NCI-H510A treated with DMSO at 0.1 percent for 48 hours (cell line): ENCODE data around the gene SH3RF3.

Experiments used
- DNase-seq: peaks from one replicate; lab custom pipeline; 2025; lab: John Stamatoyannopoulos, UW

The SH3RF3 gene

DNA sequence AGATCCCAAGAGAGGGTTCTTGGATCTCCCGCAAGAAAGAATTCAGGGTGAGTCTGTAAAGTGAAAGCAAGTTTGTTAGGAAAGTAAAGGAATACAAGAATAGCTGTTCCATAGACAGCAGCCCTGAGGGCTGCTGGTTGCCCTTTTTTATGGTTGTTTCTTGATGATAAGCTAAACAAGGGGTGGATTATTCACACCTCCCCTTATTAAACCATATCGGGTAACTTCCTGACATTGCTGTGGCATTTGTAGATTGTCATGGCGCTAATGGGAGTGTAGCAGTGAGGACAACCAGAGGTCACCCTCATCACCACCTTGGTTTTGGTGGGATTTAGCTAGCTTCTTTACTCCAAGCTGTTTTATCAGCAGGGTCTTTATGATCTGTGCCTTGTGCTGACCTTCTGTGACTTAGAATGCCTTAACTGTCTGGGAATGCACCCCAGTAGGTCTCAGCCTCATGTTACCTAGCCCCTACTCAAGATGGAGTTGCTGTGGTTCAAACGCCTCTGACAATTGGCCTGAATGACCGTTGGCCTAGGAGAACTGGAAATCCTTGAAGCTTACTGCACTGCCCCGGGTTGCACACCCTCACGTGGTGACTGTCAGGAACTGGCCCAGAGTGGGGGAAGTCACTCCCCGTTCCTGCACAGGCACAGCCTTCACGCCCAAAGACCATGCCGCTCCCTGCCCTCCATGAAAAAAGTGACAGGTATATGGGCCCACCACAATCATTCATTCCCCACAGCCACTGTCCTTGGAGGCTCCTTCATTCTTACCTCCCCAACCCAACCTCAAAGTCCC, 347.8 kb downstream of the SH3RF3 start:
- no peak for DNase-seq

DNA sequence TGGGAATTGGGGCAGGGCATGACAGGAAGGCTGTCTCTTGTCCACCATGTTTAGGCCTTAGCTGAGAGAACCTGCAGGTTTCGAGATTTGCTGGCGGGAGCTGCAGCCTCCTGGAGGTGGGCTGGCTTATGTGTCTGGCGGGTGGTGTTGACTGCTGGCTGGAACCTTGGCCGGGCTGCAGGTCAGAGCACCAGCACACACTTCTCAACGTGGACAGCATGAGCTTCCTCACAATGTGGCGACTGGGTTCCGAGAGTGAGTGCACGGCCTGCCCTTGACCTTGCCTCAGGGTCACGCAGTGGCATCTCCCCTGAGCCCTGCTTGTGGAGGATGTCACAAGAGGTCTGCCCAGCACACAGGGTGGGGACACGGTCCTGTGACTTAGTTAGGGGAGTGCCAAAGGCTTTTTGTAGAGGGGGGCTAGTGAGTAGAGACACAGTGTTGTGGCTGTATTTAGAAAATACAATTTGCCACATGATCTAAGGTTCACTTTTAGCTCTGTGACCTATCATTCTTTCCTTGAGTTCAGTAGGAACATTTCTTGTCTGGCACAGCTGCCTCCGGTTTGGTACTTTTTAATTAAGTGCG, 350.0 kb downstream of the SH3RF3 start:
- DNase-seq: no peak

DNA sequence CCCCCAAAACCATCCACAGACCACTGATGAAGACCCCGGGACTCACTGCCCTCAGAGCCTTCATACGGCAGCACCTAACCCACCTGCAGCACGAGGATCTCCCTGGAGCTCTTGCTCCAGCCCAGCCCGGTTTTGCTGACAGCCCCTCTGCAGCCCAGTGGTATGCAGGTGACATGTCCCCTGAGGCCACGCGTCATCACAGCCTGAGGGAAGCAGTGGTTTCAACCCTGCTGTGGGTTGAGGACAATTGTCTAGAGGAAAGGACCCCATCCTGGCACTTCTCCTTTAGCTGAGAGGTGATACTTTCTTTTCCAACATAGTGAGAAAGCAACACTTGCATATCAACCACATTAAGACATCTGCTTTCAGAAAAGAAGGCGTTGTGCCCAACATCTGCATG, 350.8 kb downstream of the SH3RF3 start:
- no peak for DNase-seq

DNA sequence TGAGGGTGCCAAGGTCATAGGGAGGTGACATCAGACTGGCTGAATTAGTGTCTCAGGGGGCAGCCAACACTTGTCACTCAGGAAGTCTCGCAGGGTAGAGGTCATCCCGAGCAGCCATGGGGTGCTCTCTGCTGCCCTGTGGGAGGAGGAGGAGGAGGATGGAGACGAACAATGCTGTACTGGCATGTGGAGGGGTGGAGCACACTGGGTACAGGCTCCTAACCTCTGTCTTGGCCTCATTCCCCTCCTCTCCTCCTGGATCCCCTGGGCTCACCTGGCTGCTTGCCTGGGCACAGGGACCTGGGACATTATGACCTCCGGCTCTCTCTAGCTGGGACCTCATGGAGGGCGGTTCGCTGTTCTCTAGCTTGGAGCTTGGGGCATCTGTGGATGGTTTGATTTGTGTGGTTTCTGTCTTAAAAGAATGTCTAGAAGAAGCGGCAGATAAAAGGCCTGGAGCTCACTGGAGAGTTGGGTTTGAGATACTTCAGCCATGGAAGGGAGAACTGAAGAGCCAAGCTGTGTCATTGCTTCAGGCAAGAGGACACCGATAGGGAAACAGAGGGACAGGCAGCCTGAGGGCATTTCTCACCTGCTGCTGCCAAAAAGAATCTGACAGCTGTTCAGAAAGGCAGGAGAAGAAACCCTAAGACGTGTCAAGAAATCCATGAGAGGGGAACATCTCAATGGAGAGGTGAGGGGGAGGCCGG, 351.6 kb downstream of the SH3RF3 start:
- no peak for DNase-seq

DNA sequence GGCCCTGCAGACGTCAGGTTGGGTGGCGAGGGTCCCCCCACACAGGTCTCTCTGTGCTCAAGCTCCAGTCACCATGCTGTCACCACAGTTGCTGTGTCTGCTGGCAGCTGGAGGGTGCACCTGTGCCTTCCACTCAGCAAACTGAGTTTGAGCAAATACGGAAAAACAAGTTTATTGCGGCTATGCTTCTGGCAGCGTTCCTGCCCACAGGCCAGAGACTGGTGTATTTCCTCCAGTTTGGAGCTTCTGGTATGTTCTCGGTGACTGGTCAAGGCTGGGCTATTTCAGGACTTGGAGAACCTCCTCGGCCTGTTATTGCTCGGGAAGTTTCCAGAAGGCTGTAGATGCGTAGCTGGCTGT, 352.2 kb downstream of the SH3RF3 start:
- peak; percentile 11 for DNase-seq

DNA sequence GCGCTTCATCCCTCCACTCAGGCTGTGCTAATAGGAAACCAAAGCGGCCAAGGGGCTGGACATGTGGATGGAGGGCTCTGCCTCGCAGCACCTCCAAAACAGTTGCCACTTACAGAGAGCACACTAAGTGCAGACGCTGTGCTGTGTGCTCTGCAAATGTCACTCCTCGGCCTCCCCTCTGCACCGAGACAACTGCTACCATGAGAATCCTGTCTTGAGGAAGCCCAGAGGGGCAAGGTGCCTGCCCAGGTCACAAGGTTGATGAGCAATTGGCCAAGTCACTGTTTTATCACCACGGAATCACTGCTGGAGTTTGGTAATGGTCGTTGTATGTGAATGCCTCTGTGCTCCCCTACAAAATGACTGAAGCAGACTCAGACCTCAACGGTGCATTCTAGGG, 352.6 kb downstream of the SH3RF3 start:
- no peak for DNase-seq

DNA sequence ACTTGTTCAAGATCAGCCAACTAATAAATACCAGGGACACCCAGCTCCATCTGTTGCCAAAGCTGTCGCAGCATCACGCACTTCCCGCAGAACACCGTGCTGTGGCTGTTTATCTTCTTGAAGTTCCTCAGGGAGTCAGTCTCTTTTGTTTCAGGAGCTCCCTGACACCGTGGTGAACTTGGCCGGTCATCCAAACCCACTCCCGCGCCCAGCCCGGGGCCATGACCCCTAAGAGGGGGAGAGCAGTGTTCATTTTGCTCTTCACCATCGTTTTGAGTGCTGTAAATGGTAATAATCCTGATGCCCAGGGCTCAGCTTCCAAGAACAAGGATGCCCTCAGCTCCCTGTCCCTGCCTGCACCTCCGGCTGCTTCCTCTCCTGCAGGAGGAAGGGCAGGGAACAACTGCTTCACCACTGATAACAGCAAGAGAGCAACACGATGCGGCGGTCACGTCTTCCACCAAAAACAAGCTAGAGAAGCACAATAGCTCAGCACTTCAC, 353.4 kb downstream of the SH3RF3 start:
- DNase-seq: no peak

DNA sequence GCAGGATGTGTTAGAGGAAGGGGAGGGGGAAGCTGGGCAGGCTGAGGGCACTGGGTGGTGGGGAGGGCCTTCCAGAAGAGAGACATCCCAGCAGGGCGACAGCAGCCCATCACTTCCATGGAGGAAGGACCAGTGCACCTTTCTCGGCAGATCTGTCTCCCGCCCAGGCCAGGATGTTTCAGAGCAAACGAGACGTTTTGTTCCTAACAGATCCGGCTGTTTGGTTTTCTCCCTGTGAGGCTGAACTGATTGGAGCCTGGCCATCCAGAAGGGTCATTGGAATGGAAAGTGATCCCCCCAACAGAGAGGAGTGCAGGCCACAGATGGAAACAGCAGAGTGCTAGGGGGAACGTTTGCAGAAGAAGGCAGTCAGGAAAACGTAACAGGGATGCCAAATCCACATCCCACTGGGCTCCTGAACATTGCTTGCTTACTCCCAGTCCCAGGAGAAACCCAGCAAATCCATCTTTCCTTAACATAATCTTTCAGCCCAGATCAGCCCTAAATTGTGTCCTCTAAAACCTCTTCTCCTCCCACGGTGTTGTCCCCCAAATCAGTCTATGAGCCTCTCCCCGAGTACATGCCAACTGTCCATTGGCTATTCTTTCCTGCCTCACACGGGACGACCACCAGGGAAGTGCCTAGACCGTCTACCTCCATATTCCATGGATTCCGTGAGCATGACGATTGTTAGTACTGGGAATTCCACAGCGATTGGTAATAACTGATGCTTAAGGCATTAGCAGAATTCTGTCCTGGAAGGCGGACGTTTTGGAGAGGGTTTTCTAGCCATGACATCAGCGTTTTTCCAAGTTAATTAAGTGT, 357.9 kb downstream of the SH3RF3 start:
- no peak for DNase-seq

DNA sequence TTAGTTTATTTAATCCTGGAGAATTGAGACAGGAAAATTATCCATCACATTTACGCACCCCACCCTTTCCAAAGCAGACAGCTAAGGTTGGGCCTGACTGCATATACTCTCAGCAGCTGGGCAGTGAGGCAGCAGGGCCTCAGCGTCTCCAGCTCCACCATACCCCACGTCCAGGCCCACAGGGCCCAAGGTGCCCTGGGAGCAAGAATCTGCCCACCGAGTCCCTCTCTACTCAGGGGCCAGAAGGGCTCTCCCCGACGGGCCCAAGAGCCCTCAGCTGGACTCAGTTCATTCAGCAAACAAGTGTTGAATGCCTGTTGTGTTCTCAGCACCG, 358.5 kb downstream of the SH3RF3 start:
- no peak for DNase-seq

DNA sequence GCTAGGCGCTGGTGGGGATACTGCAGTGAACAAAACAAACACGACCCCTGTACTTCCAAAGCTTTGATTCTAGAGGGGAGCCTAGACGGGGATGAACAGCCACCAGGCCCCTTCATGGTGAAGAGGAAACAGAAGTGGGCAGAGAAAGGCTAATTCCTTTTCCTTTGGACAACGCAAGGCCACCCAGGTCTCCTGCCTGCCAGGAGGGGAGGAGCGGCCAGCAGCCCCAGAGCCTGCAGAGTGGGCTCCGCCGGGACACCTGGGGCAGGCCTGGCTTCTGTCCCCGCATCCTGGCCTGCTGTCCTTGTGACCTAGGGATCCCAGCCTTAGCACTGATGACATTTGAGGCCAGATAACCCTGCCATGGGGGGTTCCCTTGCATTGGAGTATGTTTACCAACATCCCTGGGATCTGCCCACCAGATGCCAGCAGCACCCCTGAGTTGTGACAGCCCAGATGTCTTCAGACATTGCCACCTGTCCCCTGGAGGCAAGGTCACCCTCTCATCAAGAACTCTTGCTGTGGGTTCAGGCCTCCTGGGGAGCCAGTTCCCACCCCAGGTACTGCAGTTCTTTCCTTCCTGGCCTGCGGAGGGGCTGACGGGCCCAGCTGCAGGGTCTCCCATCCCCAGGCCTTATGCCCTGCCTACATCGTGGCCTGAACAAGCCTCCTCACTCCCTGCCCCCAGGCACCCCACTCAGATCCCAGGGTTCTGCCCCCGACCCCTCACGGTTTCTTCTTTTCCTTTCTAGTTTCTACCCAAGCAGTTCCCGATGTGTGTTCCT, 359.1 kb downstream of the SH3RF3 start:
- DNase-seq: no peak

DNA sequence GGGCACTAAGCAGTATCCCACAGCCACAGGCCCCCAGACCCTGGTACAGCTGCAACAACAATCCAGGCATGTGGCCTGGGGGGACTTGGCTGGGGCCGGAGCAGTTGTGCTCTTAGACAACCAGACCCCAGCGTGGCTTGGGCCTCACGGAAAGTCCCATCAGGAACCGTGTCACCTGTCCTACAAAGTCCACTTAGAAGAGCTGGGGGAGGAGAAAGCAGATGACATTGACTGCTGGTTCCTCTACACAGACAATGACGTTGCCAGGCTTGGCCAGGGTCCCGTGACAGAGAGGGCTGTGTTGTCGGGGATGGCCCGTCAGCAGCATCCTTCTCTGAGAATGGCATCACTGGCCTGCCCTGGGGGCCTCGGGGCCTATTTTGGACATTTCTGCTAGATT, 360.3 kb downstream of the SH3RF3 start:
- DNase-seq: no peak

DNA sequence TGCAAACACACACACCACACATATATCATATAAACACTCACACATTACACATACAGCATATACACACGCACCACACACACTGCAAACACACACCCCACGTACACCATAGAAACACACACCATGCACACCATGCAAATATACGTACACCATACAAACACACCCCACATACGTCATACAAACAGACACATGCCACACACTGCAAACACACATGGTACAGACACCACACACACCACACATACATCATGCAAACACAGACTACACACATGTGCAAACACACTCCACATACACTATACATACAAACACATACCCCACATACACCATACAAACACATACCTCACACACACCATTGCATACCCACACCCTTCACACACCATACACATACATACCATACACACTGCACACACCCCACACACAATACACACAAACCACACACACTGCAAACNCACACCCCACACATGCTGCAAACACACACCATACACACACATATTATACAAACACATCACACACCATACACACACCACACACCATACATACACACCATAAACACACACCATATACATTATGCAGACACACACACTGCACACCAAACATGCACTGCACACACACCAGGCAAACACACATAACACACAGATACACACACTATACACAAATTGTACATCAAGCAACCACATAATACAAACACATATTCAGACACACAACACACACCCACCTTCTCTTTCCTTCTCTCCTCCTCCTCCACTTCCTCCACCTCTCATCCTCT, 364.4 kb downstream of the SH3RF3 start:
- DNase-seq: no peak

DNA sequence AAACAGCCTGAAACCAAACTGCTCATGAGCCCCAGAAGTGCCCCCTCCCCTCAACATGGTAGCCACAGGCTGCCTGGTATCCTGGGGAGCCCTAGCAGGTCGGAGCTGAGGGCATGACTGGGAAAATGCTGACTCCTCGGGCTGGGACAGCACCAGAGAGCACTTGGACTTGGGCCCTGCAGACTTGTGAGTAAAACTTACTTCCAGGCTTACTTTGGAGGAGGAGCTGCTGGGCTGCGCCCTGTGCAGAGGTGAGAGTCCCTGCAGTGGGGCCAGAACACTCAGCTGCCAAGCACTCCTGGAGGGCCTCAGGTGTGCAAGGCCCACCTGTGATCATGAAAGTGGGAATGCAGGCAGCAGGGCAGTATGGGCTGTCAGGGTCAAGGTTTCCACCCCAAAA, 365.3 kb downstream of the SH3RF3 start:
- no peak for DNase-seq

DNA sequence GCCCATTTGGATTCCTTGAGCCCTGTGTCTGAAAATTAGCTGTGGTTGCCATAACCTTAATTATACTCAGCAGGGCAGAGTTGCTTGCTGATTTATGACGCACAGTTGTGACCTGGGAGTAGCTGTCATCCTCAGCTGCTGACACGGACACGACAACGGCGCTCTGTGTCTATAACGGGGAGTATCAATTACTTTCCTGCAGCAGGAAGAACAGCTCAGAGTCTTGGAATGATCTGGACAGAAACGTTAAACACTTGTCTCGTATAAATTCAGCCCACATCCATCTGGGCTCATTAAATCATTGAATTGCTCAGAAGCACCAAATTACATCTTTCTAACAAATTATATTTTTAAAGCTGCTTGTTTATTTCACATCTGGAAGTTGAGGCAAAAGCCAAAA, 368.5 kb downstream of the SH3RF3 start:
- no peak for DNase-seq

DNA sequence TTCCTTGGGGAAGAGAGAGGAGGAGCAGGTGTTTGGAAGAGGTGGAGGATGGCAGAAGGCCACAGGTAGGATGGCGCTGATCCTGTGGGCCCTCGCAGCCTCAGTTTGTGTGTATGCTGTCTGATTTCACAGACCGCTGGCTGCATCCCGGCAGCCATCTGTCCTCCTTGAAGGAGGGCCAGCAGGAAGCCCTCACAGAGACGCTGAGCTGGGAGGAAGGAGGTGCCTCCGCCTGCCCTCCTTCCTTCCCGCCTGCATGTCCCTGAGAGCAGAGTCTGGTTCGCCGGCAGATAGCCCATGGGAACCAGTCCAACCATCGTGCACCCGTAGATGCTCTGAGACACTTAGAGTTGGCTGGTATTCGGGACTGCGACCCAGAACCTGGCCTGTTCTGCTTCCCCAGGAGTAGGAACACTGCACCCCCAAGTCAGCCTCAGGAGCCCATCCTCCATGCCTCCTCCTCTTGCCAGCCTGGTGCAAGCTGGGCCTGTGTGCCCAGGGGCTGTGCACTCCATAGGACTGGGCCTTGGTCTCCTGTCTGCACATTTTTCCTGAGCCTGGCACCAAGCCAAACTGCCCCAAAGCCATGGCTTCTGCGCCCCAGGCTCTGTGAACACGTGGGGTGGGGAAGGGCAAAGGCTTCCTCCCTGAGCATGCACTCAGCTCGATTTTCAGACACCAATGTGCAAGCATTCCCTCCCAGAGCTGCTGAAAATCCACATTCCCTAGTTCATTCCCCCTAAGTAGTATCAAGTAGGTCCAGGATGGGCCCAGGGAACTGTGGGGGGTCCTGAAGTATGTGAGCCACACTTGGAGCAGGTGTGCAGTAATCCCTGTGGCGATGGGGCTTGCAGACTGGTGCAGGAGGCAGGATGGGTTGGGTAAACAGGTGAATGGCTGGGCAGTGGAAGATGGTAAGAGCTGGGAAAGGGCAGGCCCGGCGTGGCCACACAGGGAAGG, 369.2 kb downstream of the SH3RF3 start:
- peak; percentile 16 for DNase-seq

DNA sequence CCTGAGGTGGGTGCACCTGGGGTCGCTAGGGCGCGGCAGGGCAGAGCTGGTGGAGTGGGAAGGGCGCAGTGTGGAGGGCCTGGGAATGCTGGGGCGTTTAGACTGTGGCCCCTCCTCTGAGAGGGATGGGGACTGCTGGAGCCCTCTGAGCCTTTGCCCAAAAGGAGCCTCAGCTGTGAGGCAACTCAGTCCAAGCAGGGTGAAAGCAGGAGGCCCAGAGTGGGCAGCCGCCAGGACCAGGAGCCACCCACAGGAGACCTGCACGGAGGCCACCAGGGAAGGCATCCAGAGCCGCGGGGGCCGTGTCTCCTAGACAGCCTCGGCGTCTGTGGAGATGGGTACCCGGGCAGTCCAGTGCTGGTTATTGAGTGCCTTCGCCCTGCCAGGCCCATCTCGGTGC, 369.9 kb downstream of the SH3RF3 start:
- DNase-seq: no peak

DNA sequence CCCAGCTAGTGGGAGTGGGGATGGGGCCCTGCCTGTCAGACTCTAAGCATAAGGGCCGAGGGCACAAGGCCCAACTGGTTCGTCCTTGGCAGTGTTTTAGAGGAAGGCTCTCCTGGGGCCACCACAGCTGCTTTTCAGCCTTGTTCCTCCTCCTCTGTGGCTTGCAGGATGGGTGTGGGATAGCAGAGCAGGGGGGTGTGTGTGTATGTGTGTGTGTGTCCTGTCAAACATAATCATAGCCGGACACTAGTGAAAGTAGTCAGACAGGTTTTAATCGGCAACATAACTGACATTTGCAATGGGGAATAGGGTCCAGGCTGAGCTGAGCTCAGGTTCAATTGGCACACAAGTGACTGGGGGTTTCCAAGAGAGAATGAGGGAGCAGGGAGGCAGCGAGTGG, 370.6 kb downstream of the SH3RF3 start:
- DNase-seq: peak; percentile 32

DNA sequence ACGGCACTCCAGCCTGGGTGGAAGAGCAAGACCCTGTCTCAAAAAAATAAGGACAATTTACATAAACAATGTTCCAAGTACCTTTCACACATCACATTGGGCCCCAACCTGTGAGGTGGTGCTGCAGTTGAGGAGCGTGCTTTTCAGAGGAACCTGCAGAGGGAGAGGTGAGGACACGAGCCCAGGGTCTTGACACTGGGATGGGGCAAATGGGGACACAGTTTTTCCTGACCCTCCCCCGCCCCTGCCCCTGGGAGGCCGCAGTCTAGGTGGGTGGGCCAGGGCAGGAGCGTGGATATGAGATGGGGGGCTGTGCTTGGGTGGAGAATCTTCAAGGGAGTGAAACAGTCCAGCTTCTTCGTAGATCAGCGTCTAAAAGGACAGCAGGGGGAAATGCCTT, 371.9 kb downstream of the SH3RF3 start:
- no peak for DNase-seq

DNA sequence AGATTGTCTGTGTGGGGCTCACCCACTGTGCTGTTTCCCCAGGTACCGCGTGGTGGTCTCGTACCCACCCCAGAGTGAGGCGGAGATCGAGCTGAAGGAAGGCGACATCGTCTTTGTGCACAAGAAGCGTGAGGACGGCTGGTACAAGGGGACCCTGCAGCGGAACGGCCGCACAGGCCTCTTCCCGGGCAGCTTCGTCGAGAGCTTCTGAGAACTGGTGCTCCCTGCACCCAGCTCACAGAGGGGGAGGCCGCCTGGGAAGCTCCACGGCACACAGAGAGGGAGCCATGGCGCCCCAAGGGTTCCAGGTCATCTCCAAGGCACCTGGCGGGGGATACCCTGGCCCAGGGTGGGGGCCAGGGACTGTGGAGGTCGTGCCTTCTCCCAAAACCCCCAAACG, 372.5 kb downstream of the SH3RF3 start:
- DNase-seq: no peak

DNA sequence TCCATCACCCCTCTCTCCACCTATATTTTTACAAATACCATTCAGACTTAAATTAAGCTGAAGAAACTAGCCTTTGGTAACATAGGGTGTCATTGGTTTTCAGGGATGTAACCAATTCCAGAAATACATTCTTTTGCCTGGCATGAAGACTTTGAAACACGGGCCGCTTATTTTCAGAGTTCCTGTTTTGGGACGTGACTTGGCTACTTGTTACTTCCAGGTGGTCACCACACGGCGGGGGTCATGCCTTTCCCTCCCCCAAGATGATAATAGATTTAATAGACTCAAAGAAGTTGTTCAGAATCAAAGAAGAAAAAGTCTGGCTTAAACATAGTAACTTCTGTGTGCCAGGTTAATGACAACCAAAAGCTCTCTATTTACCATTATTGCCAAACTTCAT, 374.2 kb downstream of the SH3RF3 start:
- DNase-seq: no peak
